Fibroblast of mammary gland (primary cell): ENCODE data around the gene CNDP1.

Experiments used
- DNase-seq: peaks from one replicate; pipeline ENCODE4 v3.0.0-alpha.2; 2010; ENCODE audit warnings: low read depth
- H3K4me3 ChIP-seq: 2 replicates; pipeline ENCODE4 v1.5.1; 2011; ENCODE audit warnings: low read depth, mild to moderate bottlenecking, low read length, moderate library complexity; ENCODE audit not compliant: control insufficient read depth
- TF ChIP-seq, protein P1 (sequence below): conservative IDR thresholded peaks from 2 replicates; pipeline ENCODE4 v1.5.1; 2011; ENCODE audit warnings: low read depth, low read length, inconsistent platforms; ENCODE audit not compliant: control insufficient read depth, insufficient read depth

The CNDP1 gene

DNA sequence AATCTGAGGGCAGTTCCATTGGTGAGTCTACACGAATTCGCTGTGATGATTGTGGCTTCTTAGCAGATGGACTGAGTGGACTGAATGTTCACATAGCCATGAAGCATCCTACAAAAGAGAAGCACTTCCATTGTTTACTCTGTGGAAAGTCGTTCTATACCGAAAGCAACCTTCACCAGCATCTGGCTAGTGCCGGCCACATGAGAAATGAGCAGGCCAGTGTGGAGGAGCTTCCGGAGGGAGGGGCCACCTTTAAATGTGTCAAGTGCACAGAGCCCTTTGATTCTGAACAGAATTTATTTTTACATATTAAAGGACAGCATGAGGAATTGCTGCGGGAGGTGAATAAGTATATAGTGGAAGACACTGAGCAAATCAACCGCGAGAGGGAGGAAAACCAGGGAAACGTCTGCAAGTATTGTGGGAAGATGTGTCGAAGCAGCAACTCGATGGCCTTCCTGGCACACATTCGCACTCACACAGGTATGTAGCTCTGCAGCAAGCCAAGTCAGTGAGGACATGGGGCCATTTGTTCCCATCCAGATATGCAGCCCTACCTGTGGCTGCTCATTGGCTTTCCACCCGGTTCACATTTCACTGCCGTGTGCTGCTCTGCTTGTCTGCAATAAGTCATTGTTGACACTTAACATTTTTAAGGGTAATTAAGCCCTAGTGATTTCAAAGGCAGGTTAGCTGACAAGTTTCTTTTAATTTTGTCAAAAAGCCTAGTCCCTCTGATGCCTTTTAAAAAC is 101.1 kb downstream of the CNDP1 start:
- TF ChIP-seq, protein P1, sequence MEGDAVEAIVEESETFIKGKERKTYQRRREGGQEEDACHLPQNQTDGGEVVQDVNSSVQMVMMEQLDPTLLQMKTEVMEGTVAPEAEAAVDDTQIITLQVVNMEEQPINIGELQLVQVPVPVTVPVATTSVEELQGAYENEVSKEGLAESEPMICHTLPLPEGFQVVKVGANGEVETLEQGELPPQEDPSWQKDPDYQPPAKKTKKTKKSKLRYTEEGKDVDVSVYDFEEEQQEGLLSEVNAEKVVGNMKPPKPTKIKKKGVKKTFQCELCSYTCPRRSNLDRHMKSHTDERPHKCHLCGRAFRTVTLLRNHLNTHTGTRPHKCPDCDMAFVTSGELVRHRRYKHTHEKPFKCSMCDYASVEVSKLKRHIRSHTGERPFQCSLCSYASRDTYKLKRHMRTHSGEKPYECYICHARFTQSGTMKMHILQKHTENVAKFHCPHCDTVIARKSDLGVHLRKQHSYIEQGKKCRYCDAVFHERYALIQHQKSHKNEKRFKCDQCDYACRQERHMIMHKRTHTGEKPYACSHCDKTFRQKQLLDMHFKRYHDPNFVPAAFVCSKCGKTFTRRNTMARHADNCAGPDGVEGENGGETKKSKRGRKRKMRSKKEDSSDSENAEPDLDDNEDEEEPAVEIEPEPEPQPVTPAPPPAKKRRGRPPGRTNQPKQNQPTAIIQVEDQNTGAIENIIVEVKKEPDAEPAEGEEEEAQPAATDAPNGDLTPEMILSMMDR: no peak
- H3K4me3 ChIP-seq: no peak overlapping the region
- DNase-seq: no peak
